ENCODE data around the gene GIPR.

GRCh38 chr19:45677351-45678230 is 9.6 kb downstream of the GIPR start:
- TF ChIP-seq POLR2A (IDR thresholded peaks at IDR 0.05) = no peak
- no peak for TF ChIP-seq CTCF (IDR thresholded peaks at IDR 0.05)
